GM18873 (cell line): ENCODE measurements around the gene ELF2.
"Not testable (repeated sequence)": the region's sequence is repeated elsewhere in the genome, so short reads cannot be mapped to it uniquely, and the experiment has no call there.

Experiments
- ATAC-seq: cut with Tn5 transposase; IDR thresholded peaks from one replicate; pipeline ENCODE4 v1.9.1; 2021; ENCODE audit warnings: mild to moderate bottlenecking, moderate library complexity, moderate number of reproducible peaks; ENCODE audit not compliant: unreplicated experiment, low FRiP score

The ELF2 gene

DNA sequence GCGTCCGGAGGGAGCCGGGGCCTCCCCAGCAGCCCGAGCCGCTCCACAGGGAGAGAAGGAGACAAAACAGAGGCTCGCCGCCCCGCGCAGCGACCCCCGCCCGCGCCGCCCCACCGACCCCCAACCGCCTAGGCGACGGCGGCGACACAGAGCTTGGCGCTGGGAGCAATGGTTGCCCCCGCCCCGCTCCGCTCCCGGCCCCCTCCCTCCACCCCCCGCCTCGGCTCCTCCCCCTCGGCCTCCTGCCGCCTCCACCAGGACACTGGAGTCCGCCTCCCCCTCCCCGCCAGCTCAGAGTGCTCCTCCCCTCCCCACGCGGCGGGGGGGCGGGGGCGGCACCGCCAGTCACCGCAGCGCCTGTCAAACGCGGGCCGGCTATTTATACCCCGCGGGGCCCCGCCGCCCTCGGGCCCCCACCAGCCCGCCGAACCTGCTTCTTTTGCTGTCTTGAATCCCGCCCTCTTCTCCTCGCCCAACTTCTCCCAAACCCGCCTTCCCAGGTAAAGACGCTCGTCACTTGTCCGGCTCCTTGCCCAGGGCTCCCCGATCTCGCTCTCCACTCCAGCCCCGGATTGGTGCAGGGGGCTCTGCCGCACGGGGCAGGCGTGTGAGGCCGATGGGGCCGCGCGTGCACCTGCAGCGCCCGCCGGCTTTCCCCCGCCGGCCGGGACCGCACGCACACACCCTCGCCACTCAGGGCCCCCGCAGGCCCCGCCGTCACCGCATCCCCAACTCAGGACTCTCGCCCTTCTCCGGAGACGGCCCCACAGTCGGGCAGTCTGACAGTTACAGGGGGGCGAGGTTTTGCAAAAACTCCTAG is at the start of gene ELF2:
Gene ELF2 (minus strand): TSS at position 170 of the 820 bp plus-strand sequence. CDS start 39,517 bp downstream, outside the sequence.
- peak; percentile 20 for ATAC-seq

DNA sequence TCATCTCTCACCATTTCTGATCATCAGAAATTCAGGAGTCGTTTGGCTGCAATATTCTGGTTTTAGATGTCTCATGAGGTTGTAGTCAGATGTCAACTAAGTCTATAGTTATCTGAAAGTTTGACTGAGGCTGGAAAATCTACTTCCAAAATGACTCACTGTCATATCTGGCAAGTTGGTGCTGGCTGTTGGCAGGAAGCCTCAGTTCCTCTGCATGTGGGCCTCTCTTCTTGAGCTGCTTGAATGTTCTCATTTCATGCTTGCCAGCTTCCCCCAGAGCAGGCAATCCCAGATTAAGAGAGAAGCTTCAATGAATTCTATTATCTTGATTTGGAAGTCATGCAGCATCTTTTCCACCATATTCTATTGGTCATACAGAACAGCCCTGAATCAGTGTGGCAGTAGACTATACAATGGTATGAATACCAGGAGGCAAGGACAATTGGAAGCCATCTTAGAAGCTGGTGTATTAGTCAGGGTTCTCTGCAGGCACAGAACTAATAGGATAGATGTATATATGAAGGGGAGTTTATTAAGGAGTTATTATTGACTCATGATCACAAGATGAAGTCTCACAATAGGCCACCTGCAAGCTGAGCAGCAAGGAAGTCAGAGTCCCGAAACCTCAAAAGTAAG is 46.8 kb upstream of the ELF2 start:
- ATAC-seq, result no peak

DNA sequence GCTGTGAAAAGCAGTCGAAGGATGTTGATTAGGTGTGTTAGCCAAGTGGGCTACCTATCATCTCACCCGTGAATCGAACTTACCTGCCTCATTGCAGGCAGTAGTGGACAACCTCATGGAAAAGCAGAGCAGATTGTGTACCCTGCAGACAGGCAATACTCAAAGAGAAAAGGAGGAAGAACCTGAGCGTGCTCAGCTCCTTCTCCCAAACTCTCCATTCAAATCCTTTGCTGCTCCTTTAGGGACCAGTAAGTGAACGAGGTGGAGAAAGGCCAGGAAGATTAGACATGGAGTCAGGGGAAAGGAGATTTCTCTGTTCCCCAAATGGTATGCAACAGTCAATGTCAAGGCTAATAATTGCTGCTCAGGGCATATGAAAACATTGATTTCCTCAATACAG is 45.2 kb upstream of the ELF2 start:
- ATAC-seq, result no peak

DNA sequence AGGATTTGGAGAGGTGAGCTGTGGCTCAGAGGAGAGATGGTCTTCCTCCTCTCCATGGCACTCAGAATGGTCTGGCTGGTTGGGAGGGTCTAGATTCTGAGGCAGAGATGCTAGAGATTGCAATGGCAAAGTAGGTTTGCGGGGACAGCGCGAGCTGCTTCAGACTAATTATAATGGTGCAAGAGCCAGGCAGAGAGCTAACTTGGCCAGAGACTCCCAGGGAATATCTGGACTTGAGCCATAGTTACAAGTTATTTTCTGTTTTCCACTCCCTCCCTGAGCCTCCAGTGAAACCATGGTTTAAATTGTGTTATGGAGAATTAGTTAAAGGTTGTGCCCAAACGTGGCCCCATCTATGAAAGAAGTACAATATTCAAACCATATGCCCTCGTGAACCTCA is 44.7 kb upstream of the ELF2 start:
- ATAC-seq, result no peak

DNA sequence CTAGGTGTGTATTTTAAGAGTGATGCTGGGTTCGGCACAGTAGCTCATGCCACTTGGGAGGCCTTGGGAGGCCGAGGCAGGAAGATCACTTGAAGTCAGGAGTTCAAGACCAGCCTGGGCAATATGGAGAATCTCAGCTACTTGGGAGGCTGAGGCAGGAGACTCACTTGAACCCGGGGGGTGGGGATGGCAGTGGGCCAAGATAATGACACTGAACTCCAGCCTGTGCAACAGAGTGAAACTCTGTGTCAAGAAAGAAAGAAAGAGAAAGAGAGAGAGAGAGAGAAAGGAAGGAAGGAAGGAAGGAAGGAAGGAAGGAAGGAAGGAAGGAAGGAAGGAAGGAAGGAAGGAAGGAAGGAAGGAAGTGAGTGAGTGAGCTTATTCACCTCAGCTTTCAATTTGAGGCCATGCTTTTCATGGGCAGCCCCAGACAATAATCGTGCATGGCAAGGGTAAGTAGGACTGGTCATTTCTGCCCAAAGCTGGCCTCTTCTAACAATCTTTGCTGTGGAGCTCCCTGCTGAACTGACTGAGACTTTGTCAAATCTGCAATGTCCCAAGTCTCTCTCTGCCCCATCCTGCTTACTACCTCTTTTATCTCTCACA is 42.5 kb upstream of the ELF2 start:
- ATAC-seq, result no peak

DNA sequence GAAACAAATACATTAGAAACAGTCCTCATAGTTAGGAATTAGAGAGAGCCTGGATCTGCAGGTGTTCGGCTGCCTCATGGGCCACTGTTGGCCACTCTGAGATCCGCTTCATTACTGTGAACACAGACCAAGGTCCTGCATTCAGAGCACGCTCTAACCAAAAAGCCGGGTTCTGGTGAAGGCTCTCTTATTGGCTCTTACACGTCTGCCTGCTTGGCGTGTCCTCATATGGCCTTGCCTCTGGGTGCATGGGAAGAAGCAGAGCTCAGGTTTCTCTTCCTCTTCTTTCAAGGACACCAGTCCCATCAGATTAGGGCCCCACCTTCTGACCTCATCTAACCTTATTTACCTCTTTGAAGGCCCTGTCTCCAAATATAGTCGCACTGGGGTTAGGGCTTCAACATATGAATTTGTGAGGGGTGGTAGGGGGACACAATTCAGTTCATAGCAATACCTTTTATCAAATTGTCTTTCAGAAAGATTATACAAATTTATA is 37.1 kb upstream of the ELF2 start:
- peak; percentile 98 for ATAC-seq

DNA sequence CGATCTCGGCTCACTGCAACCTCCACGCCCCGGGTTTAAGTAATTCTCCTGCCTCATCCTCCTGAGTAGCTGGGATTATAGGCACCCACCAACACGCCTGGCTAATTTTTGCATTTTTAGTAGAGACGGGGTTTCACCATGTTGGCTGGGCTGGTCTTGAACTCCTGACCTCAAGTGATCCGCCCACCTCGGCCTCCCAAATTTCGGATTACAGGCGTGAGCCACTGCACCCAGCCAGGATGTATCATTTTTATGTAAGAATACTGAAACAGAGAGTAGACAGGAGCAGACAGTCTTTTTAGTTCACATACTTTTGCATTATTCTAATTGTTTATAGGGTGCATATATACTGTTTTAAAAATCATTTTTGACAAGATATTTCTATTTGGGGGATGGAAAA is 36.6 kb upstream of the ELF2 start:
- not testable (repeated sequence) for ATAC-seq

DNA sequence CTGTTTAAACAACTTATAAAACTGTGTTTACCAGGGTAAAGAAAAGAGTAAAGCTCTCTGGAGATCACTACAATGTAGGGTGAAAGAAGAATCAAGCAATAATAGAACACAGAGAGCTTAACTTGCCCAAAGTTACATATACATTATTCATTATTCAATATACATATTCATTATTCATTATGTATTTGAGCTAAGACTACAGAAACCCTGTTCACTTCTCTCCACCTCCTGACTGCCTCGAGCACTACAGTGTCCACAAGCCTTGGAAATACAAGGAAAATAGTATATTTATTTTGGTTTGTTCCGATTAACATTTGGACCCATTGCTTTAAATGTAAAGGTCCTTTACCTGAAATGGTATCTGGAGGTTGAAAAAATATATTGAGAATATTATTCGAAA is 35.9 kb upstream of the ELF2 start:
- ATAC-seq, result no peak

DNA sequence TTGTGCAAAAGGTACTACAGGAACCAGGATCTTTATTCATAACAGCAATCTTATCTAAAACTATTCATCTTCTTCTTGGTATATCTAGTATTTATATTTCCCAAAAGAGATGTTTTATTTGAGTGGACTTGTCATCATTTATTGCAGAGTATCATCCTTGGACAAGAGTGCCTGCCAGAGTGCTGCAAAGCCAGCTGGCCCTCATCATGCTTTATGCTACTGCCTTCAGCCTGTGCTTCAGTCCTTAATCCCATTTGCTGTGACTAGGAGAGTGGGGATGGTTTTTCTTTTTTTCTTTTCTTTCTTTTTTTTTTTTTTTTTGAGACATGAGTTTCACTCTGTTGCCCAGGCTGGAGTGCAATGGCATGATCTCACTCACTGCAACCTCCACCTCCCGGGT is 33.5 kb upstream of the ELF2 start:
- no peak for ATAC-seq

DNA sequence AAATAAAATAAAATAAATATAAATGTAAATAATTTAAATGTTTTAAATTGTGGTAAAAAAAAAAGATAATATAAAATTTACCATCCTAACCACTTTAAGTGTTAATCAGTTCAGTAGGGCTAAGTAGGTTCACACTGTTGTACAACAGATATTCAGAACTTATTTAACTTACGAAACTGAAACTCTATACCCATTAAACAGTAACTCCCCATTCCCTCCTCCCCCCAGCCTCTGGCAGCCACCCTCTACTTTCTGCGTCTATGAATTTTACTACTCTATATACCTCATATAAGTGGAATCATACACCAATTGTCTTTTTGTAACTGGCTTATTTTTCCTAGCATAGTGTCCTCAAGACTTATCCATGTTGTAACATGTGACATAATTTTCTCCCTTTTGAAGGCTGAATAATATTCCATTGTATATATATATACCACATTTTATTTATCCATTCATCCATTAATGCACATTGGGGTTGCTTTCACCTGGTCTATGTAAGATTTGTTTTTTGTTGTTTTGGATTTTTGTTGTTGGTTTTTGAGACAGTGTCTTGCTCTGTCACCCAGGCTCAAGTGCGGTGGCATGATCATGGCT is 32.5 kb upstream of the ELF2 start:
- ATAC-seq, result no peak

DNA sequence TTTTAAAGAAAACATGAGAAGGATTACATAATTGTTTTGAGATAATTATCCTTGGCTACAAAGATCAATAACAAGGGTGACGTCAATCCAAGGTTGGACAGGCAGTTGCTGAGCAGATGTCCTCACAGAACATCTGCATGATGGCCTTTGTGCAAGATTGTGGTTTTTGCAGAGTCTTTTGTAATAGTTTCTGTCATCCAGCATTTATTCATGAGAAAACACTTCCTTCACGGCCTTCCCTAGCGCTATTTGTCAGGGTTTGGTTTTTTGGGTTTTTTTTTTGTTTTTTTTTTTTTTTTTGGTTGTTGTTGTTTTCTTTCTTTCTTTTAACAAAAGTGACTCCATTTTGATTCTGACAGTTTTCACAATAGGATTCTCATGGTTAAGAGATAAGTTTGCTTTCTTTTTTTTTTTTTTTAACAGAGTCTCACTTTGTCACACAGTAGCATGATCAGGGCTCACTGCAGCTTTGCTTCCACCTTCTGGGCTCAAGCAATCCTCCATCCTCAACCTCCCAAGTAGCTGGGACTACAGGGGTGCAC is 31.5 kb upstream of the ELF2 start:
- ATAC-seq, result no peak

DNA sequence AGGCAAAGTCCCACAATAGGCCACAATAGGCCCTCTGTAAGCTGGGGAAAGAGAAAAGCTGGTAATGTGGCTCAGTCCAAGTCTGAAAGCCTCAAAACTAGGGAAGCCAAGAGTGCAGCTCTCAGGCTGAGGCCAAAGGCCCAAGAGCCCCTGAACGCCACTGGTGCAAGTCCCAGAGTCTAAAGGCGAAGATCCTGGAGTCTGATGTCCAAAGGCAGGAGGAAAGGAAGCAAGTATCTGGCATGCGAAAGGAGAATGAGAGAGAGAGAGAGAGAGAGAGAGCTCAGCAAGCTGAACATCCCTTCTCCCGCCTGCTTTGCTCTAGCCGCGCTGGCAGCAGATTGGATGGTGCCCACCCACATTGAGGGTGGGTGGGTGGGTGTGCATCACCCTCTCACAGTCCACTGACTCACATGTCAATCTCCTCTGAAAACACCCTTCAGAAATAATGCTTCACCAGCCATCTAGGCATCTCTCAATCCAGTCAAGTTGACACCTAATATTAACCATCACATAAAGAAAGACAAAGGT is 30.9 kb upstream of the ELF2 start:
- ATAC-seq, result no peak

DNA sequence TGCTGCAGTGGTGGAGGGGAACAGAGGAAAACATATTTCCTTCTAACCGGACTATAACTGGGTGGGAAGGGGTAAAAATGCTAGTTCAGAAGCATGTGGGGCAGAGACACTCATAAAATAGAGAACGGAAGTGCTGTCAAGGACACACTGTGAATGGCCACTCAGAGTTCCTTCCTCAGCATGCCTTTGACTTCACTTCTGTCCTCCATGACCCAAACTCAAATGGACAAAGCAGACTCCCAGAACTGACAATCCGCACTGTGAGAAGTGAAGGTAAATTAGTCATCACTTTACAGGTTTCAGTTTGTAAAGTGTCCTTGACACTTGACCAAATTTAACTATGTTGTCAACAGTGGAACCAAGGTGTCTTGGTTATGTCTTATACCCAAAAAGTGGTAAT is 30.2 kb upstream of the ELF2 start:
- ATAC-seq, result no peak

DNA sequence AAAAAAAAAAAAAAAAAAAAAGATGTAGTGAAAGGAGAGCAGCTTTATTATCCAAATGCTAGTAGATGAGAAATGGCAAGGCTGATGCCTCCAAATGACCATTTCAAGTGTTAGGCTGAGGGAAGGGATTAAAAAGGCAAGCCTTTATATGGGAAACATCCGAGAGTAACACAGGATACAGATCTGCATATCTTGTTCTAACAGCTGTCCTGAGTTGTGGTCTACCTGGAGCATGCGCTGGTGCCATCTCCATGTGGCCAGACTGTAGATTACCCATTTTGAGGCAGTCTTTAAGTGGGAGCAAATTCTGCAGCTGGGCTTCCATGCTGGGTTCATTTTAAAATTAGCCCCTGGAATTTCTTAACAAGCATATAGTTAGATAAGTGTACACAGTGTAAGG is 26.0 kb upstream of the ELF2 start:
- ATAC-seq, result no peak

DNA sequence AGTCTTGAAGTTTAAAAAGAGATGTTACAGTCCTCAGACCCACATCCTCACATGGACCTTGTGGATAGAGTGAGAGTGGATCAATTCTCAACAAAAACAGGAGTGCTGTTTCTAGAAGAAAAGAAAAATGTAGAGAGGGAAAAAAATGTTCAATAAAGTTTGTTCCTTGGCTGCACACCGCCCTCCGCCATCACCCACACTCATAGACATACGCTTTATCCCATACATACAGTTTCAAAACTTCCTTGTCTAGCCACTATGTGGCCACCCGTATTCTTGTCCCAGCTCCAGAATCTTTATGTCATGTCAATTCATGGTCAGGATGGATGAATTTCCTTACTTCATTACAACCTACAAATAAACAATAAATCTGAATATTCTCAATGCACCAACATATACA is 23.5 kb upstream of the ELF2 start:
- no peak for ATAC-seq

DNA sequence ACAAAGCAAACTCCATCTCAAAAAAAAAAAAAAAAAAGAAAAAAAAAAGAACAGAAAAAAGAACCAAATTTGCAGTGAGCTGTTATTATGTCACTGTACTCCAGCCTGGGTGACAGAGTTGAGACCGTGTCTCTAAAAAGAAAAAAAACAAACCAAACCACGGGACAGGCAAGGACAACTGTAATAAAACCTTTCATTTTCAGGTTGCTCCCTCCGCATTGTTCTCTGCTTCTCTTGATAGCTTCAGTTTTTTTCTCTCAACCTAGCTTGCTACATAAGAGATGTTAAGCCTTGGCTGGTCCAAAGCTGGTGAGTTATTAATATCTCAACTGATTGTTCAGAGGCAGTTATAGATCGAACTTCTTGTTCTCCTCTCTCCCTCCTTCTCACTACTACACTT is 23.1 kb upstream of the ELF2 start:
- no peak for ATAC-seq

DNA sequence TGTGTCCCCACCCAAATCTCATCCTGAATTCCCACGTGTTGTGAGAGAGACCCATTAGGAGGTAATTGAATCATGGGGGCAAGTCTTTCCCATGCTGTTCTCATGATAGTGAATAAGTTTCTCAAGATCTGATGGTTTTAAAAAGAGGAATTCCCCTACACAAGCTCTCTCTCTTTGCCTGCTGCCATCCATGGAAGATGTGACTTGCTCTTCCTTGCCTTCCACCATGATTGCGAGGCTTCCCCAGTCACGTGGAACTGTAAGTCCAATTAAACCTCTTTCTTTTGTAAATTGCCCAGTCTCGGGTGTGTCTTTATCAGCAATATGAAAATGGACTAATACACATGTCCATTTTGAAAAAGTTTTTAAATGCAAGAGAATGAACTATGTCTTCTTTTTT is 20.2 kb upstream of the ELF2 start:
- ATAC-seq, result not testable (repeated sequence)

DNA sequence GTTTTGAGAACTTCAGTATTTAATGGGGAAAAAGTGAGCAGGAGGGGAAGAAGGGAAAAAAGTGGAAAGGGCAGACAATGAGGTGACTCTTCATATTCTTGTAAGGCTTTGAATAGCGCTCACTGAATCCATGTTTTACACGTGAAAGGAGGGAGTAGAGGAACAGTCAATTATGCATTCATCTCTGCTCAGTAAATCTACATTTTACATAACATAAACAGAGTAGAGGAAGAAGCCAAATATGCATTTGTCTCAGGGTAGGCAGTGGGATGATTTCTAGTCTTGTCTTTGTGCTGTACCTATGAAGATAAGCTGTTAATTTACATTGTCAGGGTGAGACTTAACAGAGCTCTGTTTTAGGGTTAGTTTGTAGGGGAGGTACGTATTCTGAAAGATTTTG is 19.4 kb upstream of the ELF2 start:
- no peak for ATAC-seq

DNA sequence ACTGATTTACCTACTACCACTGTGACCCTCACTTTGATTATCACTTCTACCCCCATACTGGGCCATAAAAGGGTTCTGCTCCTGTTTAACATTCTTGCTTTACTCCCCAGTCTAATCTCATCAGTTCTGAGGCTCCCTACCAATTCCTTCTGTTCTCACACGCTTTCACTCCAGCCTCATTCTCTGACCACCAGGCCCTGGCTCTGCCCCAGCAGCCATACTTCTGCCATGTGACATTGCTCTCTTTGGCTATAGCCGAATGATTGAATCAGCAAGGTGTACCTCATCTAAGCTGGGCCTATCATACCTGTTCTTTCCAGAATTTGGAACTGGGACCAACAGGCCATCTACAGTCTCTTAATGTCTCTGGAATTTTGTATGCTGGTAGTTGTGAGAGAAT is 14.4 kb upstream of the ELF2 start:
- ATAC-seq, result no peak

DNA sequence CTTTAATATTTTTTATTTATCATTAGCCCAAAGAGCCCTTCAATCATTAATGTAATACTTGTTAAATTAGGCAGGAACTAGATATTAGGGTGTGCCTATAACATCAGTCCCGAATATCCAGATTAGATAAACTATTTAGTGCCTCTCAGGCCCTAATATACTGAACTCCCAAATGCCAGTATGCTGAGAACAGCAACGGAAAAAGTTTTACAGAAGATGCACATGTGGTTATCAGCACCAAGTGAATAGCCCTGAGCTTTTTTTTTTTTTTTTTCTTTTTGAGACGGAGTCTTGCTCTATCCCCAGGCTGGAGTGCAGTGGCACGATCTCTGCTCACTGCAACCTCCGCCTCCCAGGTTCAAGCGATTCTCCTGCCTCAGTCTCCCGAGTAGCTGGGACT is 13.0 kb upstream of the ELF2 start:
- ATAC-seq, result no peak

DNA sequence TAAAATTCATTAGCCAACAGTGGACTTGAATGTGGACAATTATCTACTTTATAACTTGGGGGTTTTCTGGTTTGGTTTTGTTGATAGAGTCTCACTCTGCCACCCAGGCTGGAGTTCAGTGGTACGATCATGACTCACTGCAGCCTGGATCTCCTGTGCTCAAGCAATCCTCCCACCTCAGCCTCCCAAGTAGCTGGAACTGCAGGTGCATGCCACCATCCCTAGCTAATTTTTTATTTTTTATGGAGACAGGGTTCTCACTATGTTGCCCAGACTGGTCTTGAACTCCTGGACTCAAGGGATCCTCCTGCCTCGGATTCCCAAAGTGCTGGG is 12.4 kb upstream of the ELF2 start:
- ATAC-seq, result no peak
